ENCODE measurements around the gene APH1A. TPM values are rescaled to one million over a fixed set of nuclear protein-coding genes. Genes with fewer than 3 reads are reported as not detected.

The APH1A gene
- total and polyA plus RNA-seq, 9 of the 15 experiments (the other 6 are each of a cell fraction or from before 2014, with no cell fraction given), result 5.6 to 123 (median 77.0) TPM

DNA sequence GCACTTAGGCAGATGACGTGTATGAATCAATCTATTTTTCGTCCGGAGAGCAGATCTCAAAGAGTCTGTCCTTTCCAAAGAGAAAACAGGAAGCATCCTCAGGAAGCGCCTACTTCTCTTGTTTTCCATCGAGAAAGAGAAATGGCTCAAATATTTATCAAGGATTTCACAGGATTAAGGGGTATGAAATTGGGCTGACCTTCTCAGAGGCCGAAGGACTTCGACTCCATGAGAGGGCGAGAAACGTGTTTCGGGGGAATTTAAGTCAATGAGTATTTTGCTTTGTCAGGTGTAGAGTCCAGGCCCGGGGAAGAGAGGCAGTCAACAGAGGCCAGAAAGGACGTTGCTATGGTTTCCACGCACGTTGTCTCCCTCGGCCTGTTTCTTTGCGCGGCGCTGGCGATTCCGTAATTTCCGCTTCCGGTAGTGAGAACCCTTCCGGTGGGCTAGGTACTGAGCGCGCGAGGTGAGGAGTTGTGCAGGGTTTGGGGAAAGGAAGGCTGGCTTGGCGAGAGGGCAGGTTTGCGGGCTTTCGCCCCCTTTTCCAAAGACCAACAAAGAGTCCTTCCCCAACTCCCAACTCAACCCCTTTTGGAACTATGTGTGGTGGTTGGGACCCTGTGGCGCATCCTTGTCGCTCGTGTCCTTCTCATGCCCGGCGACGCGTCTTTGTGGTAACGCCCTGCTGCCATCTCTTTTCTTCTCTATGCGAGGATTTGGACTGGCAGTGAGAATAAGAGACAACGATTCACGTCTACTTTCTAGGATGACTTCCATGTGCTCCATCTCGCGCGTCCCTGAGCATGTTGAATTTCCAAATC is 24.8 kb upstream of the APH1A start, which contains the start of gene MRPS21 (continued):
- TF ChIP-seq, protein P1, sequence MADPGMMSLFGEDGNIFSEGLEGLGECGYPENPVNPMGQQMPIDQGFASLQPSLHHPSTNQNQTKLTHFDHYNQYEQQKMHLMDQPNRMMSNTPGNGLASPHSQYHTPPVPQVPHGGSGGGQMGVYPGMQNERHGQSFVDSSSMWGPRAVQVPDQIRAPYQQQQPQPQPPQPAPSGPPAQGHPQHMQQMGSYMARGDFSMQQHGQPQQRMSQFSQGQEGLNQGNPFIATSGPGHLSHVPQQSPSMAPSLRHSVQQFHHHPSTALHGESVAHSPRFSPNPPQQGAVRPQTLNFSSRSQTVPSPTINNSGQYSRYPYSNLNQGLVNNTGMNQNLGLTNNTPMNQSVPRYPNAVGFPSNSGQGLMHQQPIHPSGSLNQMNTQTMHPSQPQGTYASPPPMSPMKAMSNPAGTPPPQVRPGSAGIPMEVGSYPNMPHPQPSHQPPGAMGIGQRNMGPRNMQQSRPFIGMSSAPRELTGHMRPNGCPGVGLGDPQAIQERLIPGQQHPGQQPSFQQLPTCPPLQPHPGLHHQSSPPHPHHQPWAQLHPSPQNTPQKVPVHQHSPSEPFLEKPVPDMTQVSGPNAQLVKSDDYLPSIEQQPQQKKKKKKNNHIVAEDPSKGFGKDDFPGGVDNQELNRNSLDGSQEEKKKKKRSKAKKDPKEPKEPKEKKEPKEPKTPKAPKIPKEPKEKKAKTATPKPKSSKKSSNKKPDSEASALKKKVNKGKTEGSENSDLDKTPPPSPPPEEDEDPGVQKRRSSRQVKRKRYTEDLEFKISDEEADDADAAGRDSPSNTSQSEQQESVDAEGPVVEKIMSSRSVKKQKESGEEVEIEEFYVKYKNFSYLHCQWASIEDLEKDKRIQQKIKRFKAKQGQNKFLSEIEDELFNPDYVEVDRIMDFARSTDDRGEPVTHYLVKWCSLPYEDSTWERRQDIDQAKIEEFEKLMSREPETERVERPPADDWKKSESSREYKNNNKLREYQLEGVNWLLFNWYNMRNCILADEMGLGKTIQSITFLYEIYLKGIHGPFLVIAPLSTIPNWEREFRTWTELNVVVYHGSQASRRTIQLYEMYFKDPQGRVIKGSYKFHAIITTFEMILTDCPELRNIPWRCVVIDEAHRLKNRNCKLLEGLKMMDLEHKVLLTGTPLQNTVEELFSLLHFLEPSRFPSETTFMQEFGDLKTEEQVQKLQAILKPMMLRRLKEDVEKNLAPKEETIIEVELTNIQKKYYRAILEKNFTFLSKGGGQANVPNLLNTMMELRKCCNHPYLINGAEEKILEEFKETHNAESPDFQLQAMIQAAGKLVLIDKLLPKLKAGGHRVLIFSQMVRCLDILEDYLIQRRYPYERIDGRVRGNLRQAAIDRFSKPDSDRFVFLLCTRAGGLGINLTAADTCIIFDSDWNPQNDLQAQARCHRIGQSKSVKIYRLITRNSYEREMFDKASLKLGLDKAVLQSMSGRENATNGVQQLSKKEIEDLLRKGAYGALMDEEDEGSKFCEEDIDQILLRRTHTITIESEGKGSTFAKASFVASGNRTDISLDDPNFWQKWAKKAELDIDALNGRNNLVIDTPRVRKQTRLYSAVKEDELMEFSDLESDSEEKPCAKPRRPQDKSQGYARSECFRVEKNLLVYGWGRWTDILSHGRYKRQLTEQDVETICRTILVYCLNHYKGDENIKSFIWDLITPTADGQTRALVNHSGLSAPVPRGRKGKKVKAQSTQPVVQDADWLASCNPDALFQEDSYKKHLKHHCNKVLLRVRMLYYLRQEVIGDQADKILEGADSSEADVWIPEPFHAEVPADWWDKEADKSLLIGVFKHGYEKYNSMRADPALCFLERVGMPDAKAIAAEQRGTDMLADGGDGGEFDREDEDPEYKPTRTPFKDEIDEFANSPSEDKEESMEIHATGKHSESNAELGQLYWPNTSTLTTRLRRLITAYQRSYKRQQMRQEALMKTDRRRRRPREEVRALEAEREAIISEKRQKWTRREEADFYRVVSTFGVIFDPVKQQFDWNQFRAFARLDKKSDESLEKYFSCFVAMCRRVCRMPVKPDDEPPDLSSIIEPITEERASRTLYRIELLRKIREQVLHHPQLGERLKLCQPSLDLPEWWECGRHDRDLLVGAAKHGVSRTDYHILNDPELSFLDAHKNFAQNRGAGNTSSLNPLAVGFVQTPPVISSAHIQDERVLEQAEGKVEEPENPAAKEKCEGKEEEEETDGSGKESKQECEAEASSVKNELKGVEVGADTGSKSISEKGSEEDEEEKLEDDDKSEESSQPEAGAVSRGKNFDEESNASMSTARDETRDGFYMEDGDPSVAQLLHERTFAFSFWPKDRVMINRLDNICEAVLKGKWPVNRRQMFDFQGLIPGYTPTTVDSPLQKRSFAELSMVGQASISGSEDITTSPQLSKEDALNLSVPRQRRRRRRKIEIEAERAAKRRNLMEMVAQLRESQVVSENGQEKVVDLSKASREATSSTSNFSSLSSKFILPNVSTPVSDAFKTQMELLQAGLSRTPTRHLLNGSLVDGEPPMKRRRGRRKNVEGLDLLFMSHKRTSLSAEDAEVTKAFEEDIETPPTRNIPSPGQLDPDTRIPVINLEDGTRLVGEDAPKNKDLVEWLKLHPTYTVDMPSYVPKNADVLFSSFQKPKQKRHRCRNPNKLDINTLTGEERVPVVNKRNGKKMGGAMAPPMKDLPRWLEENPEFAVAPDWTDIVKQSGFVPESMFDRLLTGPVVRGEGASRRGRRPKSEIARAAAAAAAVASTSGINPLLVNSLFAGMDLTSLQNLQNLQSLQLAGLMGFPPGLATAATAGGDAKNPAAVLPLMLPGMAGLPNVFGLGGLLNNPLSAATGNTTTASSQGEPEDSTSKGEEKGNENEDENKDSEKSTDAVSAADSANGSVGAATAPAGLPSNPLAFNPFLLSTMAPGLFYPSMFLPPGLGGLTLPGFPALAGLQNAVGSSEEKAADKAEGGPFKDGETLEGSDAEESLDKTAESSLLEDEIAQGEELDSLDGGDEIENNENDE (IDR thresholded peaks at IDR 0.05; ENCODE audit: low read depth, low read length), result no peak
- no peak for TF ChIP-seq GABPB2 (CRISPR knock-in tag; conservative IDR thresholded peaks at IDR 0.05)
- TF ChIP-seq YBX1 (IDR thresholded peaks at IDR 0.05), result no peak
- TF ChIP-seq, protein P2, sequence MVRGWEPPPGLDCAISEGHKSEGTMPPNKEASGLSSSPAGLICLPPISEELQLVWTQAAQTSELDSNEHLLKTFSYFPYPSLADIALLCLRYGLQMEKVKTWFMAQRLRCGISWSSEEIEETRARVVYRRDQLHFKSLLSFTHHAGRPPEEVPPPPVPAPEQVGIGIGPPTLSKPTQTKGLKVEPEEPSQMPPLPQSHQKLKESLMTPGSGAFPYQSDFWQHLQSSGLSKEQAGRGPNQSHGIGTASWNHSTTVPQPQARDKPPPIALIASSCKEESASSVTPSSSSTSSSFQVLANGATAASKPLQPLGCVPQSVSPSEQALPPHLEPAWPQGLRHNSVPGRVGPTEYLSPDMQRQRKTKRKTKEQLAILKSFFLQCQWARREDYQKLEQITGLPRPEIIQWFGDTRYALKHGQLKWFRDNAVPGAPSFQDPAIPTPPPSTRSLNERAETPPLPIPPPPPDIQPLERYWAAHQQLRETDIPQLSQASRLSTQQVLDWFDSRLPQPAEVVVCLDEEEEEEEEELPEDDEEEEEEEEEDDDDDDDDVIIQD (CRISPR knock-in tag; IDR thresholded peaks at IDR 0.05), result no peak
- no peak for TF ChIP-seq NCOA1 (IDR thresholded peaks at IDR 0.05; ENCODE audit: low read depth)
- no peak for TF ChIP-seq EWSR1 (IDR thresholded peaks at IDR 0.05; ENCODE audit: borderline replicate concordance, low read depth, partially characterized antibody)
- TF ChIP-seq, protein P3, sequence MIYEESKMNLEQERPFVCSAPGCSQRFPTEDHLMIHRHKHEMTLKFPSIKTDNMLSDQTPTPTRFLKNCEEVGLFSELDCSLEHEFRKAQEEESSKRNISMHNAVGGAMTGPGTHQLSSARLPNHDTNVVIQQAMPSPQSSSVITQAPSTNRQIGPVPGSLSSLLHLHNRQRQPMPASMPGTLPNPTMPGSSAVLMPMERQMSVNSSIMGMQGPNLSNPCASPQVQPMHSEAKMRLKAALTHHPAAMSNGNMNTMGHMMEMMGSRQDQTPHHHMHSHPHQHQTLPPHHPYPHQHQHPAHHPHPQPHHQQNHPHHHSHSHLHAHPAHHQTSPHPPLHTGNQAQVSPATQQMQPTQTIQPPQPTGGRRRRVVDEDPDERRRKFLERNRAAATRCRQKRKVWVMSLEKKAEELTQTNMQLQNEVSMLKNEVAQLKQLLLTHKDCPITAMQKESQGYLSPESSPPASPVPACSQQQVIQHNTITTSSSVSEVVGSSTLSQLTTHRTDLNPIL (CRISPR knock-in tag; IDR thresholded peaks at IDR 0.05), result no peak
- peak; percentile 87 for TF ChIP-seq ZFX (CRISPR knock-in tag; IDR thresholded peaks at IDR 0.05)
- TF ChIP-seq CBX1 (IDR thresholded peaks at IDR 0.05; ENCODE audit: low read depth), result no peak

Measured in K562 (cell line).